Neural cell (in vitro differentiated cells): ENCODE data around the gene TMOD4. TPM values are rescaled to one million over a fixed set of nuclear protein-coding genes. Genes with fewer than 3 reads are reported as not detected.
A peak's percentile ranks its signal among the peaks of the same experiment; 100 is the strongest.
"Not testable (repeated sequence)": the region's sequence is repeated elsewhere in the genome, so short reads cannot be mapped to it uniquely, and the experiment has no call there.

Experiments
- H2AFZ ChIP-seq: fragments of 200-600, 300-800 bp; sonication (generic), shearing (Covaris generic); 2 replicates; pipeline ENCODE4 v1.6.0; 2014; ENCODE audit warnings: low read depth, mild to moderate bottlenecking, antibody characterized with exemption, low read length, moderate library complexity
- H3F3A ChIP-seq: fragments of 200-600 bp; shearing (Covaris generic); 2 replicates; pipeline ENCODE4 v1.6.1; 2016; ENCODE audit warnings: mild to moderate bottlenecking, moderate library complexity, mixed read lengths, antibody characterized with exemption, low read length; ENCODE audit not compliant: insufficient read depth, poor library complexity, severe bottlenecking
- H3K27ac ChIP-seq: fragments of 200-600, 300-800 bp; sonication (generic), shearing (Covaris generic); 2 replicates; pipeline ENCODE4 v1.5.1; 2014; ENCODE audit warnings: mild to moderate bottlenecking, low read length, moderate library complexity
- H3K27me3 ChIP-seq: fragments of 300-800, 200-600 bp; sonication (generic), shearing (Covaris generic); 2 replicates; pipeline ENCODE4 v1.6.0; 2014; ENCODE audit warnings: mild to moderate bottlenecking, low read depth, low read length, moderate library complexity; ENCODE audit not compliant: insufficient read depth
- H3K36me3 ChIP-seq: fragments of 300-800, 200-600 bp; sonication (generic), shearing (Covaris generic); 2 replicates; pipeline ENCODE4 v1.5.1; 2014; ENCODE audit warnings: mild to moderate bottlenecking, antibody characterized with exemption, low read length, moderate library complexity; ENCODE audit not compliant: insufficient read depth
- H3K4me2 ChIP-seq: fragments of 300-800, 200-600 bp; sonication (generic), shearing (Covaris generic); 2 replicates; pipeline ENCODE4 v1.6.0; 2014; ENCODE audit warnings: mild to moderate bottlenecking, low read length
- H3K4me3 ChIP-seq: fragments of 300-800, 200-600 bp; sonication (generic), shearing (Covaris generic); 2 replicates; pipeline ENCODE4 v1.5.1; 2014; ENCODE audit warnings: mild to moderate bottlenecking, low read length, moderate library complexity
- H3K79me2 ChIP-seq: fragments of 200-600 bp; shearing (Covaris generic); replicated peaks from 2 replicates; pipeline ENCODE4 v1.6.0; 2014; ENCODE audit warnings: mild to moderate bottlenecking, low read length, moderate library complexity; ENCODE audit not compliant: insufficient read depth
- H3K9ac ChIP-seq: fragments of 300-800, 200-600 bp; sonication (generic), shearing (Covaris generic); 2 replicates; pipeline ENCODE4 v1.6.1; 2016; ENCODE audit warnings: mild to moderate bottlenecking, low read length, mixed read lengths
- H3K9me2 ChIP-seq: fragments of 200-600 bp; shearing (Covaris generic); 2 replicates; pipeline ENCODE4 v1.6.1; 2016; ENCODE audit warnings: mild to moderate bottlenecking, low read length, mixed read lengths; ENCODE audit not compliant: insufficient read depth
- H3K9me3 ChIP-seq: fragments of 200-600, 300-800 bp; sonication (generic), shearing (Covaris generic); 2 replicates; pipeline ENCODE4 v1.6.1; 2016; ENCODE audit warnings: mild to moderate bottlenecking, mixed run types, low read length, moderate library complexity, mixed read lengths
- H4K20me1 ChIP-seq: fragments of 200-600 bp; shearing (Covaris generic); 2 replicates; pipeline ENCODE4 v1.6.1; 2016; ENCODE audit warnings: mild to moderate bottlenecking, mixed run types; ENCODE audit not compliant: insufficient read depth
- CTCF ChIP-seq: fragments of 450-650 bp; IDR thresholded peaks from 2 replicates; pipeline ENCODE4 v1.5.1; 2014; ENCODE audit warnings: antibody characterized with exemption, mild to moderate bottlenecking, moderate library complexity; ENCODE audit not compliant: poor library complexity, severe bottlenecking
- EP300 ChIP-seq: fragments of 450-650 bp; conservative IDR thresholded peaks from 2 replicates; pipeline ENCODE4 v1.6.1; 2014; ENCODE audit warnings: antibody characterized with exemption, mild to moderate bottlenecking, moderate library complexity; ENCODE audit not compliant: poor library complexity, severe bottlenecking
- EZH2 ChIP-seq: fragments of 200-600, 300-800 bp; shearing (Covaris generic), sonication (generic); IDR thresholded peaks from 2 replicates; pipeline ENCODE4 v1.6.1; 2014; ENCODE audit warnings: antibody characterized with exemption, low read length, borderline replicate concordance, mild to moderate bottlenecking; ENCODE audit not compliant: insufficient read depth, poor library complexity, severe bottlenecking
- MXI1 ChIP-seq: fragments of 450-650 bp; conservative IDR thresholded peaks from 2 replicates; pipeline ENCODE4 v1.6.1; 2014; ENCODE audit warnings: antibody characterized with exemption, mild to moderate bottlenecking; ENCODE audit not compliant: poor library complexity, severe bottlenecking
- POLR2AphosphoS5 ChIP-seq: IDR thresholded peaks from 2 replicates; pipeline ENCODE4 v1.6.1; 2012
- RAD21 ChIP-seq: fragments of 450-650 bp; conservative IDR thresholded peaks from 2 replicates; pipeline ENCODE4 v1.6.1; 2014; ENCODE audit warnings: antibody characterized with exemption, mild to moderate bottlenecking, moderate library complexity
- REST ChIP-seq: IDR thresholded peaks from 2 replicates; pipeline ENCODE4 v1.6.1; 2012; ENCODE audit warnings: borderline replicate concordance
- SMC3 ChIP-seq: fragments of 450-650 bp; conservative IDR thresholded peaks from 2 replicates; pipeline ENCODE4 v1.6.1; 2014; ENCODE audit warnings: antibody characterized with exemption, mild to moderate bottlenecking, moderate library complexity; ENCODE audit not compliant: poor library complexity
- TAF1 ChIP-seq: IDR thresholded peaks from 2 replicates; pipeline ENCODE4 v1.6.1; 2012; ENCODE audit warnings: low read depth
- polyA plus RNA-seq: library from polyadenylated mRNA; depleted of rRNA; stranded (reverse); fragments of >200 nt; gene quantifications from 2 replicates; pipeline ENCODE4 v1.2.3, GENCODE V29; 2014

TMOD4 gene
- polyA plus RNA-seq, 1 donor from 2014 or later = not detected

- no peaks in the 10 kb centered on the region for H4K20me1 ChIP-seq
- H3K9me2 ChIP-seq = no peaks in the 10 kb centered on the region
- TF ChIP-seq POLR2AphosphoS5 = no peak
- no peak for TF ChIP-seq CTCF
- no peak for TF ChIP-seq REST
- TF ChIP-seq RAD21 = no peak
- TF ChIP-seq EP300 = no peak
- no peak for TF ChIP-seq TAF1
- TF ChIP-seq SMC3 = no peak
- no peak for TF ChIP-seq MXI1
- TF ChIP-seq EZH2 = no peak
- H3K36me3 ChIP-seq = no peaks in the 10 kb centered on the region
- no peaks in the 10 kb centered on the region for H3F3A ChIP-seq
- peak overlapping the region; percentile 94 for H3K9ac ChIP-seq
- peak overlapping the region; percentile 50 for H3K4me2 ChIP-seq
- peaks cover 40% of the 10 kb centered on the region for H3K79me2 ChIP-seq
- H3K9me3 ChIP-seq = no peaks in the 10 kb centered on the region
- H3K27ac ChIP-seq = peak overlapping the region; percentile 52
- H3K27me3 ChIP-seq = peaks cover 5% of the 10 kb centered on the region
- H3K4me3 ChIP-seq = peak overlapping the region; percentile 97
- H2AFZ ChIP-seq = peak overlapping the region; percentile 72
These were observed 22.1 kb upstream of the TMOD4 start for GRCh38 chr1:151197863-151198253.

GRCh38 chr1:151196292-151196800 is 20.6 kb upstream of the TMOD4 start:
- Histone ChIP-seq H2AFZ (no peak overlapping the region), H3K79me2 (peaks cover 25% of the 10 kb centered on the region), H3K4me3 (no peak overlapping the region), H4K20me1 (no peaks in the 10 kb centered on the region), H3K27me3 (peaks cover 5% of the 10 kb centered on the region), H3K9me3 (no peaks in the 10 kb centered on the region), H3K27ac (no peak overlapping the region), H3K4me2 (no peak overlapping the region), H3K9ac (no peak overlapping the region), H3F3A (no peaks in the 10 kb centered on the region), H3K36me3 (no peaks in the 10 kb centered on the region), H3K9me2 (no peaks in the 10 kb centered on the region)
- peak; percentile 44 for TF ChIP-seq RAD21
- TF ChIP-seq CTCF = peak; percentile 59
- peak; percentile 51 for TF ChIP-seq SMC3
- no peak for TF ChIP-seq EZH2
- TF ChIP-seq REST = no peak

GRCh38 chr1:151194894-151195594 is 19.3 kb upstream of the TMOD4 start:
- not testable (repeated sequence) for H3K4me2 ChIP-seq, H3F3A ChIP-seq, H3K36me3 ChIP-seq, H3K9me2 ChIP-seq, H3K9me3 ChIP-seq, H3K4me3 ChIP-seq, H3K27me3 ChIP-seq, H3K9ac ChIP-seq, H2AFZ ChIP-seq, H4K20me1 ChIP-seq, H3K27ac ChIP-seq
- H3K79me2 ChIP-seq = peaks cover 14% of the 10 kb centered on the region
